ENCODE data around the gene RDH12.

Gene RDH12

GRCh38 chr14:67748312-67748711 lies 46.6 kb downstream of the RDH12 start:
- DNase-seq (ENCODE audit: low read depth), result no peak
- TF ChIP-seq CTCF (conservative IDR thresholded peaks at IDR 0.05; ENCODE audit: low read depth, low read length), result no peak
- H3K4me3 ChIP-seq (ENCODE audit: low read depth, low read length), result no peak overlapping the region

DNA sequence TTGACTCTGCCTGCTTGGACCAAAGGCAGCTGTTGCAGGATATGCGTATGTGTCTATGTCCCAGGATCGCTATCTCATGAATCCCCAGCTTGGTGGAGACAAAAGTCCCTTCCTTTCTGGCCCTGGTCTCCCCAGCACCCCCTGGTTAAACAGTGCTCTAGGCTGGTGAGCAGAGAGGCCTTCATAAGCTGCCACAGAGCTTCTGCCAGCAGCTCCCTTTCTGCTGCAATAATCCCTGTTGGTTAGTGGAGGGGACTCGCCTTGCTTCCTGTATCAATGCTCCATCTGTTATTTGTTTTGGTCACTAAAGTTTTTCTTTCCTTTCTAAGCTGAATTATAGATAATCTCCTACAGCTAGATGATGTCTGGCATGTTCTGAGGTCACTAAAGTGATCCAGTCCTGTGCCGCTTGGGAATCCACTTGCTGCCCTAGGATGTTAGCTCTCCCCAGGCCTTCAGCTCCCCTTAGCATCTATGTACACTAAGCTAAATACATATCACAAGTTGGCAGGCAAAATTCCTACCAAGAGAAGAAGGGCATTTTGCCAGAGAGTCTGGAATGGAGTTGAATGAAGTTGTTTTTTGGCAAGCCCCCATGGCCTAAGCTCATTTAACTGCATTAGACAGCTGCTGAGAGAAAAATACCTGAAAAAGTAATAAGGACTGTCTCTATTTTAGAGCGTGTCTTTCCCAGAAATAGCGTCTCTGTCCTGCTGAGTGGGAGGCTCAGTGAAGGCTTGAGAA lies 47.8 kb downstream of the RDH12 start:
- no peak for TF ChIP-seq CTCF (conservative IDR thresholded peaks at IDR 0.05; ENCODE audit: low read depth, low read length)
- no peak overlapping the region for H3K4me3 ChIP-seq (ENCODE audit: low read depth, low read length)
- peak; percentile 17 for DNase-seq (ENCODE audit: low read depth)

DNA sequence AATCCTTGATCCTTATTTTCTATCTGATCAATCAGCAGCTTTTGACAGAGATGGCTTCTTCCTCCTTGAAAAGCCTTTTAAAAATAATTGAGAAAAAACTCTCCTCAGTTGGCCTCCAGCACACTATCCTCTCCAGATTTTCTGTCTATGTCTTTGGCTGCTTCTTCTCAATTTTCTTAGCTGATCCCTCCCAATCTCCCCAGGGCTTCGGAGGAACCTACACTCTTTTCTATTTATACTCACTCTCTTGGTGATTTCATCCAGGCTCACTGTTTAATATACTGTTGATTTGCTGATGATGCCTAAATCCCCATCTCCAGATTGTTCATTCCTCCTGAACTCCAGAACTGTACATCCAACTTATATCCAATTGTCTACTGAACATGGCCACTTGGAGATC lies 54.8 kb downstream of the RDH12 start:
- no peak for DNase-seq (ENCODE audit: low read depth)
- TF ChIP-seq CTCF (conservative IDR thresholded peaks at IDR 0.05; ENCODE audit: low read depth, low read length), result no peak
- no peak overlapping the region for H3K4me3 ChIP-seq (ENCODE audit: low read depth, low read length)

DNA sequence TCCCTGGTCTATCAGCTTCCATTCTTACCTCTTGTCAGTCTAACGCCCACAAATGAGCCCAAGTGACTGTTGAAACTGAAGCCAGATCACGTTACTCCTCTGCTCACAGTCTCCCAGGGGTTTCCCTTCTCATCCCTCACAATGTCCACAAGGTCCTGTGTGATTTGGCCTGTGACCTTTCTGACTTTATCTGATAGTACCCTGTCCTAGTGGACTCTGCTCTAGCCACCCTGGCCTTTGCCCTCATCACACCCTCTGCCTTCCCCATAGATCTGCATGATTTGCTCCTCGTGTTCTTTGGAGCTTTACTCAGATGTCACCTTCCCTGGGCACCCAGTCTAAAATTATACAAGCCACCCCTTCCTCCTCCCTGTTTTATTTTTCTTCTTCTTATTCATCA lies 55.5 kb downstream of the RDH12 start:
- no peak overlapping the region for H3K4me3 ChIP-seq (ENCODE audit: low read depth, low read length)
- no peak for DNase-seq (ENCODE audit: low read depth)
- no peak for TF ChIP-seq CTCF (conservative IDR thresholded peaks at IDR 0.05; ENCODE audit: low read depth, low read length)

- no peak overlapping the region for H3K4me3 ChIP-seq (ENCODE audit: low read depth, low read length)
- DNase-seq (ENCODE audit: low read depth), result no peak
- no peak for TF ChIP-seq CTCF (conservative IDR thresholded peaks at IDR 0.05; ENCODE audit: low read depth, low read length)
Measured at GRCh38 chr14:67759916-67760315, 58.2 kb downstream of the RDH12 start.

DNA sequence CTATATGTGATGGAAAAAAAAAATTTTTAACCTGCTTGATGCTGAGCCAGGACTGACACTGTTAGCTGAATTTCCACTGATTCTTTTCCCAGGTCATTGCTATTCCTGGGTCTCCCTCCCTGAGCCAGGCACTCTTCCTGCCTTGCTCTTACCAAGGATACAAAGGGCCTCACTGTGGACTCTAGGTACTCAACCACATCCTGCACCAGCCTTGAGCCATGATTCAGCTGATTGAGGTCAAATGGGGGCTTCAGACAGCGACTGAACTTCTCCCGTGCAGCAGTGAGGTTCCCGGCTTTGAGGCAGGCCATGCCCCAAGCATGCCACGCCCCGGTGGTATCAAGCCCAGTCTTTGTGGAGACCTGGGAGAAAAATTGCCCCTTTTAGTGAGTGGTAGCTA lies 60.4 kb downstream of the RDH12 start:
- H3K4me3 ChIP-seq (ENCODE audit: low read depth, low read length), result no peak overlapping the region
- no peak for DNase-seq (ENCODE audit: low read depth)
- TF ChIP-seq CTCF (conservative IDR thresholded peaks at IDR 0.05; ENCODE audit: low read depth, low read length), result no peak

- peak; percentile 4 for DNase-seq (ENCODE audit: low read depth)
- no peak overlapping the region for H3K4me3 ChIP-seq (ENCODE audit: low read depth, low read length)
- no peak for TF ChIP-seq CTCF (conservative IDR thresholded peaks at IDR 0.05; ENCODE audit: low read depth, low read length)
Measured at GRCh38 chr14:67763158-67763822, 61.6 kb downstream of the RDH12 start.
